H1 (cell line): Measurements from ENCODE around the gene EXOSC1. TPM values are rescaled to one million over a fixed set of nuclear protein-coding genes. Genes with fewer than 3 reads are reported as not detected.

Experiments used
- CTCF ChIA-PET: fragments of 300-600 bp; sonication (Branson Sonifier 250); formaldehyde crosslinking; loops from one replicate; lab custom pipeline; 2021; ENCODE audit not compliant: partially characterized antibody; lab: Charles Lee
- POLR2A ChIA-PET: fragments of 300-600 bp; sonication (Branson Sonifier 250); formaldehyde crosslinking; loops from one replicate; lab custom pipeline; 2021; ENCODE audit warnings: inconsistent platforms; ENCODE audit not compliant: partially characterized antibody; lab: Charles Lee
- DNase-seq, 2 experiments: peaks; one replicate each; pipeline versions ENCODE4 v3.0.0 to v3.0.0-alpha.2; 2010 to 2022; ENCODE audit warnings: low spot score in 2 of 2, low read depth in 1 of 2, mixed read lengths in 1 of 2
- FAIRE-seq: peaks from 2 replicates; lab custom pipeline; 2011; peaks lifted over from hg19 to GRCh38; lab: Jason Lieb, UNC
- H2AFZ ChIP-seq: 2 replicates; pipeline ENCODE4 v1.8.1; 2012; ENCODE audit warnings: low read length, inconsistent platforms
- H2AK5ac ChIP-seq: 2 replicates; pipeline ENCODE4 v1.6.1; 2013; ENCODE audit warnings: low read depth, low read length
- H2BK120ac ChIP-seq: replicated peaks from 2 replicates; pipeline ENCODE3; 2013; ENCODE audit warnings: low read depth, low read length, inconsistent platforms
- H2BK12ac ChIP-seq: 2 replicates; pipeline ENCODE4 v1.6.1; 2013; ENCODE audit warnings: low read depth, low read length
- H2BK15ac ChIP-seq: 2 replicates; pipeline ENCODE4 v1.6.1; 2013; ENCODE audit warnings: low read length
- H2BK20ac ChIP-seq: 2 replicates; pipeline ENCODE4 v1.6.1; 2013; ENCODE audit warnings: low read length
- H2BK5ac ChIP-seq: 2 replicates; pipeline ENCODE4 v1.6.1; 2013; ENCODE audit warnings: low read depth, low read length
- H3K14ac ChIP-seq: 2 replicates; pipeline ENCODE4 v1.6.1; 2013; ENCODE audit warnings: inconsistent platforms; ENCODE audit not compliant: insufficient read length
- H3K18ac ChIP-seq: 2 replicates; pipeline ENCODE4 v1.6.1; 2013; ENCODE audit warnings: low read length; ENCODE audit errors: extremely low read depth
- H3K23ac ChIP-seq: 2 replicates; pipeline ENCODE4 v1.6.1; 2013; ENCODE audit warnings: inconsistent platforms; ENCODE audit not compliant: insufficient read length
- H3K23me2 ChIP-seq: 2 replicates; pipeline ENCODE4 v1.6.1; 2013; ENCODE audit warnings: low read depth, low read length
- H3K27ac ChIP-seq: 2 replicates; pipeline ENCODE4 v1.6.1; 2011; ENCODE audit warnings: low read depth, low read length, inconsistent platforms
- H3K27me3 ChIP-seq, 4 experiments: replicated peaks in 1 of 4; 1 replicate in 1 of 4; 2 replicates in 3 of 4; pipeline versions ENCODE4 v1.6.1 to v1.8.1; 2011 to 2013; ENCODE audit warnings: low read length in 3 of 4, mild to moderate bottlenecking in 3 of 4, inconsistent platforms in 2 of 4, mixed read lengths in 2 of 4, moderate library complexity in 1 of 4; ENCODE audit not compliant: control insufficient read depth in 3 of 4, insufficient read depth in 3 of 4; ENCODE audit errors: extremely low read depth in 1 of 4
- H3K36me3 ChIP-seq, 4 experiments: 2 replicates each; pipeline versions ENCODE4 v1.6.1 to v1.8.1; 2011 to 2013; ENCODE audit warnings: mild to moderate bottlenecking in 4 of 4, low read length in 3 of 4, moderate library complexity in 2 of 4, control low read depth in 1 of 4, inconsistent platforms in 1 of 4; ENCODE audit not compliant: insufficient read depth in 4 of 4, control insufficient read depth in 2 of 4
- H3K4ac ChIP-seq: replicated peaks from 2 replicates; pipeline ENCODE3; 2013; ENCODE audit warnings: low read length, low read depth, mixed read lengths, inconsistent platforms; ENCODE audit not compliant: insufficient read length
- H3K4me1 ChIP-seq, 4 experiments: replicated peaks in 1 of 4; 1 replicate in 1 of 4; 2 replicates in 3 of 4; pipeline versions ENCODE4 v1.6.1 to v1.8.1; 2011 to 2013; ENCODE audit warnings: low read length in 3 of 4, inconsistent platforms in 2 of 4, mixed read lengths in 1 of 4; ENCODE audit not compliant: insufficient read depth in 4 of 4, control insufficient read depth in 3 of 4
- H3K4me2 ChIP-seq, 2 experiments: 2 replicates each; pipeline versions ENCODE4 v1.6.1 to v1.8.1; 2011 to 2013; ENCODE audit warnings: low read depth in 2 of 2, low read length in 2 of 2, control low read depth in 1 of 2, inconsistent platforms in 1 of 2, mild to moderate bottlenecking in 1 of 2; ENCODE audit not compliant: insufficient read depth in 1 of 2
- H3K4me3 ChIP-seq, 4 experiments: fragments of 200-600, 300-600 bp in 1 of 4; sonication (generic), shearing (Covaris generic), sonication (Bioruptor Twin) in 1 of 4; 2 replicates each; pipeline versions ENCODE4 v1.5.1 to v1.8.1; 2011 to 2016; ENCODE audit warnings: low read length in 4 of 4, low read depth in 3 of 4, control low read depth in 2 of 4, inconsistent platforms in 2 of 4, mild to moderate bottlenecking in 2 of 4, mixed read lengths in 1 of 4, moderate library complexity in 1 of 4; ENCODE audit not compliant: insufficient read depth in 2 of 4; ENCODE audit errors: extremely low read depth in 1 of 4
- H3K56ac ChIP-seq: replicated peaks from 2 replicates; pipeline ENCODE3; 2013; ENCODE audit warnings: low read depth, mild to moderate bottlenecking, mixed read lengths, low read length, inconsistent platforms; ENCODE audit not compliant: insufficient read length
- H3K79me1 ChIP-seq: 2 replicates; pipeline ENCODE4 v1.6.1; 2013; ENCODE audit warnings: low read depth, low read length, control low read depth
- H3K79me2 ChIP-seq, 2 experiments: 2 replicates each; pipeline versions ENCODE4 v1.6.1 to v1.8.1; 2012 to 2013; ENCODE audit warnings: low read length in 2 of 2, mild to moderate bottlenecking in 2 of 2, inconsistent platforms in 1 of 2; ENCODE audit not compliant: insufficient read depth in 2 of 2, control insufficient read depth in 1 of 2
- H3K9ac ChIP-seq, 4 experiments: replicated peaks in 1 of 4; 1 replicate in 1 of 4; 2 replicates in 3 of 4; pipeline versions ENCODE4 v1.6.1 to v1.8.1; 2011 to 2013; ENCODE audit warnings: low read depth in 3 of 4, low read length in 3 of 4, control low read depth in 2 of 4, mild to moderate bottlenecking in 2 of 4, moderate library complexity in 2 of 4, inconsistent platforms in 1 of 4; ENCODE audit errors: extremely low read depth in 1 of 4
- H3K9me3 ChIP-seq, 2 experiments: 2 replicates each; pipeline versions ENCODE4 v1.6.1 to v1.8.1; 2012 to 2013; ENCODE audit warnings: mild to moderate bottlenecking in 2 of 2, moderate library complexity in 2 of 2, control low read depth in 1 of 2, inconsistent platforms in 1 of 2, low read depth in 1 of 2, low read length in 1 of 2, mixed read lengths in 1 of 2; ENCODE audit not compliant: insufficient read depth in 2 of 2
- H4K20me1 ChIP-seq, 2 experiments: replicated peaks in 1 of 2; 2 replicates each; pipeline versions ENCODE3 to v1.8.1; 2011 to 2013; ENCODE audit warnings: inconsistent platforms in 2 of 2, low read length in 2 of 2, mild to moderate bottlenecking in 1 of 2; ENCODE audit not compliant: insufficient read depth in 2 of 2, control insufficient read depth in 1 of 2
- H4K5ac ChIP-seq: 2 replicates; pipeline ENCODE4 v1.6.1; 2013; ENCODE audit warnings: low read length, low read depth, mixed read lengths, inconsistent platforms; ENCODE audit not compliant: insufficient read length
- H4K8ac ChIP-seq: 2 replicates; pipeline ENCODE4 v1.8.0; 2013; ENCODE audit warnings: mild to moderate bottlenecking, moderate library complexity, low read length, inconsistent platforms; ENCODE audit not compliant: insufficient read depth; ENCODE audit errors: extremely low read depth
- H4K91ac ChIP-seq: replicated peaks from 2 replicates; pipeline ENCODE3; 2013; ENCODE audit warnings: low read length, mixed read lengths, inconsistent platforms; ENCODE audit not compliant: insufficient read length
- CHD2 ChIP-seq: IDR thresholded peaks from 2 replicates; pipeline ENCODE4 v1.6.1; 2012; ENCODE audit warnings: low read length, improper control_type of control experiment
- HDAC6 ChIP-seq: IDR thresholded peaks from one replicate; pipeline ENCODE4 v1.7.1; 2012; ENCODE audit warnings: low read depth, mild to moderate bottlenecking, inconsistent platforms, low read length, moderate library complexity
- JUND ChIP-seq: IDR thresholded peaks from 2 replicates; pipeline ENCODE4 v1.6.1; 2011; ENCODE audit warnings: mild to moderate bottlenecking, improper control_type of control experiment, low read length
- POU5F1 ChIP-seq: IDR thresholded peaks from 2 replicates; pipeline ENCODE4 v1.6.1; 2011; ENCODE audit warnings: low read depth, mild to moderate bottlenecking, low read length, moderate library complexity
- RFX5 ChIP-seq: IDR thresholded peaks from 2 replicates; pipeline ENCODE4 v1.6.1; 2011; ENCODE audit warnings: low read depth, low read length, improper control_type of control experiment, borderline replicate concordance
- SIX5 ChIP-seq: IDR thresholded peaks from 2 replicates; pipeline ENCODE4 v1.6.1; 2011; ENCODE audit warnings: mild to moderate bottlenecking, low read depth, low read length
- SP1 ChIP-seq: IDR thresholded peaks from 2 replicates; pipeline ENCODE4 v1.6.1; 2011; ENCODE audit warnings: low read depth, low read length
- WGBS, 2 experiments: shearing (Covaris generic) in 1 of 2; methylation state at CpG; one replicate each; pipeline versions ENCODE4 v1.1.6 to v1.1.7; 2013 to 2015; ENCODE audit warnings: low lambda C conversion rate in 2 of 2, mixed read lengths in 2 of 2, inconsistent platforms in 1 of 2, low coverage in 1 of 2, missing lambda C conversion rate in 1 of 2; ENCODE audit not compliant: insufficient replicate concordance in 2 of 2, insufficient coverage in 1 of 2, insufficient read length in 1 of 2; ENCODE audit errors: extremely low coverage in 1 of 2, missing lambda C conversion rate in 1 of 2; 5-methylcytosine and 5-hydroxymethylcytosine counted together
- polyA plus RNA-seq, 7 experiments: library from polyadenylated mRNA; depleted of rRNA in 3 of 7; stranded (reverse) in 5 of 7; unstranded in 2 of 7; fragments of >200 nt in 5 of 7; fragments of 200-250 nt in 2 of 7; gene quantifications; 1 replicate in 5 of 7; 2 replicates in 1 of 7; 4 replicates in 1 of 7; pipeline versions ENCODE4 v1.2.1 to v1.2.3, GENCODE V29; 2011 to 2013; ENCODE audit warnings: missing spikeins in 2 of 7, mixed read lengths in 2 of 7
- total RNA-seq: library from RNA; stranded (reverse); fragmentation: NEBNext Ultra II Directional; extraction: Animal tissue kit (Norgen Biotek cat#: 25700); gene quantifications from 2 replicates; pipeline ENCODE4 v1.2.1, GENCODE V29; 2021

Gene EXOSC1
- total and polyA plus RNA-seq, 2 of the 8 experiments (the other 6 are each of a cell fraction or from before 2014, with no cell fraction given), result 52.1 to 68.1 TPM

DNA sequence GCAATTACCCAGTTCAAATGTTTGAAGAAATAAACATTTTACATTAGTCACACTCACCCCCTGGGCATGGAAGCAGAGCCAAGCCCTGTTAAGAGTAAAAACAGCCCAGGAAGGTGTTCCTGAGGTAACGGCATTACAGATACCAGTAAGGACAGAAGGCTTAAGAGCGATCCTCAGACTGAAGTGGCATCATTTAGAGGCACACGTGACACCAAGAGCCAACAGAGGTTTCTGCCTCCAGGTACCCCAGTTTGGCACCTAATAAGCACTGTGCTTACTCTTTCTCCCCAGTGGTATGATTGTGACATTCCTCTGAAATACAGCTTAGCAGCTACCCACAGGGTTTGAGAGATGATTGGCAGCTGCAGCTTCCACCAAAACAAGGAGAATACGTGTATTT, 35.3 kb upstream of the EXOSC1 start:
- no peak for FAIRE-seq
- POLR2A ChIA-PET, result interaction anchor here (0.6 to 3.5 kb wide), 8 partner anchors 9 to 53 kb away, joined by 3 to 12 read pairs (median 4); partner anchors contain the start of gene UBTD1
- H4K20me1 ChIP-seq, result no peaks in the 10 kb centered on the region
- TF ChIP-seq RFX5, result no peak
- no peak for TF ChIP-seq SIX5
- TF ChIP-seq SP1, result no peak
- TF ChIP-seq POU5F1, result no peak
- TF ChIP-seq HDAC6, result no peak
- TF ChIP-seq JUND, result no peak
- TF ChIP-seq CHD2, result no peak

More for the DNA sequence above, 35.3 kb upstream of the EXOSC1 start:
- Histone ChIP-seq H3K23me2 (no peaks in the 10 kb centered on the region), H3K9ac (no peak overlapping the region), H3K27ac (peak overlapping the region; percentile 63), H3K4me2 (no peak overlapping the region), H3K18ac (no peak overlapping the region), H4K91ac (no peak overlapping the region), H3K4me1 (peaks cover 8 to 16% (median 11%) of the 10 kb centered on the region in 4 experiments; a peak in 6 of 7 replicates), H4K8ac (no peak overlapping the region), H2BK15ac (no peak overlapping the region), H3K4ac (no peak overlapping the region), H3K9me3 (no peaks in the 10 kb centered on the region), H3K4me3 (no peak overlapping the region), H4K5ac (no peak overlapping the region), H3K36me3 (peaks cover 16 to 43% (median 26%) of the 10 kb centered on the region in 4 experiments), H2BK20ac (no peak overlapping the region), H2BK5ac (peak overlapping the region; percentile 32; the same call in 1 of the 2 replicates), H2AFZ (no peak overlapping the region), H3K79me1 (peaks cover 9% of the 10 kb centered on the region), H2AK5ac (no peak overlapping the region; the same call in 1 of the 2 replicates), H3K23ac (no peak overlapping the region), H2BK120ac (no peak overlapping the region), H2BK12ac (no peak overlapping the region), H3K56ac (no peak overlapping the region), H3K14ac (no peak overlapping the region), H3K27me3 (no peaks in the 10 kb centered on the region), H3K79me2 (peaks cover 0 to 34% of the 10 kb centered on the region in 2 experiments; a peak in 2 of 4 replicates)
- CTCF ChIA-PET, result interaction anchor here (0.7 to 4.5 kb wide), 6 partner anchors 8 to 73 kb away, joined by 4 to 18 read pairs (median 5); partner anchors contain the start of gene UBTD1
- WGBS, 2 experiments, result 94% methylated on average over 4 of the region's 4 CpGs; no CpG with 5 or more reads in 1 of the 2 experiments
- no peak for DNase-seq
